SJSA1 (cell line): ENCODE results near the gene DNMT1. TPM values are rescaled to one million over a fixed set of nuclear protein-coding genes. Genes with fewer than 3 reads are reported as not detected.

Experiments used
- DNase-seq, 2 experiments: peaks; one replicate each; pipeline ENCODE4 v3.0.0-alpha.2; 2015 to 2020; ENCODE audit warnings: low spot score in 2 of 2, low read depth in 1 of 2
- H3K27ac ChIP-seq: fragments of 250-450 bp; sonication (Bioruptor Pico); 2 replicates; pipeline ENCODE4 v1.5.1; 2020; ENCODE audit warnings: mild to moderate bottlenecking, moderate library complexity
- H3K27me3 ChIP-seq: fragments of 250-450 bp; sonication (Bioruptor Pico); replicated peaks from 2 replicates; pipeline ENCODE4 v1.5.1; 2020; ENCODE audit warnings: mild to moderate bottlenecking, moderate library complexity
- H3K36me3 ChIP-seq: fragments of 250-450 bp; sonication (Bioruptor Pico); 2 replicates; pipeline ENCODE4 v1.5.1; 2020; ENCODE audit warnings: mild to moderate bottlenecking
- H3K4me1 ChIP-seq: fragments of 250-450 bp; sonication (Bioruptor Pico); replicated peaks from 2 replicates; pipeline ENCODE4 v1.6.1; 2021; ENCODE audit warnings: mild to moderate bottlenecking
- H3K4me3 ChIP-seq: fragments of 250-450 bp; sonication (Bioruptor Pico); 2 replicates; pipeline ENCODE4 v1.5.1; 2020; ENCODE audit warnings: mild to moderate bottlenecking
- H3K9me3 ChIP-seq: fragments of 250-450 bp; sonication (Bioruptor Pico); replicated peaks from 2 replicates; pipeline ENCODE4 v1.5.1; 2020; ENCODE audit warnings: mild to moderate bottlenecking
- total RNA-seq: library from RNA; depleted of rRNA; stranded (reverse); fragments of >200 nt; shearing (Covaris generic); gene quantifications from 2 replicates; pipeline ENCODE4 v1.2.3, GENCODE V29; 2014

Gene DNMT1
- total RNA-seq, 1 experiment from 2014 or later, result 170 TPM

GRCh38 chr19:10227026-10227971 lies 32.5 kb upstream of the DNMT1 start:
- Histone ChIP-seq H3K9me3 (no peaks in the 10 kb centered on the region), H3K27ac (no peak overlapping the region), H3K4me3 (no peak overlapping the region), H3K27me3 (no peaks in the 10 kb centered on the region), H3K36me3 (peaks cover 2% of the 10 kb centered on the region; the same call in 1 of the 2 replicates), H3K4me1 (peaks cover 22% of the 10 kb centered on the region)
- DNase-seq, result no peak

GRCh38 chr19:10226376-10227025 lies 31.7 kb upstream of the DNMT1 start:
- H3K4me3 ChIP-seq, result no peak overlapping the region
- no peaks in the 10 kb centered on the region for H3K9me3 ChIP-seq
- H3K27me3 ChIP-seq, result no peaks in the 10 kb centered on the region
- H3K36me3 ChIP-seq, result peaks cover 2% of the 10 kb centered on the region; the same call in 1 of the 2 replicates
- H3K27ac ChIP-seq, result no peak overlapping the region
- H3K4me1 ChIP-seq, result peaks cover 21% of the 10 kb centered on the region
- DNase-seq, result peak in 1 of 2 experiments; percentile 47

GRCh38 chr19:10226021-10226375 lies 31.2 kb upstream of the DNMT1 start:
- Histone ChIP-seq H3K4me1 (peaks cover 19% of the 10 kb centered on the region), H3K36me3 (peaks cover 2% of the 10 kb centered on the region; the same call in 1 of the 2 replicates), H3K4me3 (no peak overlapping the region), H3K27ac (no peak overlapping the region), H3K27me3 (no peaks in the 10 kb centered on the region), H3K9me3 (no peaks in the 10 kb centered on the region)
- no peak for DNase-seq

DNA sequence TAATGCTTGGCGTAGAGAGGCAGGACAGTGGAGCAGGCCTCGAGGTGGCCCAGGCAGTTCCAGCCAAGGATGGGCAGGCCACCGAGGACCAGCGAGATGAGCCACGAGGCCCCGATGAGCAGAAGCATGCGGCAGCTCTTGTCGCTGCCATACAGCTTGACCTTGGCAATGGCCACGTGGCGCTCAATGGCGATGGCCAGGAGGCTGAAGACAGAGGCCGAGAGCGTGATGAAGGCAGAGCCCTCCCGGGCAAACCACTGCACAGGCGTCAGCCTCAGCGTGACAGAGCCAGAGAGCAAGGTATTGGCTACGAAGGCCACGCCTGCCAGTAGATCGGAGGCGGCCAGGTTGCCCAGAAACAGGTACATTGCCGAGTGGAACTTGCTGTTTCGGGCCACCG lies 29.6 kb upstream of the DNMT1 start:
- Histone ChIP-seq H3K4me1 (peaks cover 22% of the 10 kb centered on the region), H3K4me3 (no peak overlapping the region), H3K27me3 (no peaks in the 10 kb centered on the region), H3K27ac (no peak overlapping the region), H3K9me3 (no peaks in the 10 kb centered on the region), H3K36me3 (peaks cover 2% of the 10 kb centered on the region; the same call in 1 of the 2 replicates)
- no peak for DNase-seq

- peaks cover 2% of the 10 kb centered on the region; the same call in 1 of the 2 replicates for H3K36me3 ChIP-seq
- H3K4me1 ChIP-seq, result peaks cover 22% of the 10 kb centered on the region
- DNase-seq, result no peak
- no peaks in the 10 kb centered on the region for H3K9me3 ChIP-seq
- H3K27me3 ChIP-seq, result no peaks in the 10 kb centered on the region
- no peak overlapping the region for H3K4me3 ChIP-seq
- H3K27ac ChIP-seq, result no peak overlapping the region
These were observed 28.9 kb upstream of the DNMT1 start for GRCh38 chr19:10223488-10224213.

GRCh38 chr19:10222201-10222890 lies 27.6 kb upstream of the DNMT1 start:
- peaks cover 2% of the 10 kb centered on the region; the same call in 1 of the 2 replicates for H3K36me3 ChIP-seq
- no peak for DNase-seq
- H3K9me3 ChIP-seq, result no peaks in the 10 kb centered on the region
- H3K4me1 ChIP-seq, result peaks cover 21% of the 10 kb centered on the region
- H3K4me3 ChIP-seq, result no peak overlapping the region
- H3K27me3 ChIP-seq, result no peaks in the 10 kb centered on the region
- no peak overlapping the region for H3K27ac ChIP-seq

DNA sequence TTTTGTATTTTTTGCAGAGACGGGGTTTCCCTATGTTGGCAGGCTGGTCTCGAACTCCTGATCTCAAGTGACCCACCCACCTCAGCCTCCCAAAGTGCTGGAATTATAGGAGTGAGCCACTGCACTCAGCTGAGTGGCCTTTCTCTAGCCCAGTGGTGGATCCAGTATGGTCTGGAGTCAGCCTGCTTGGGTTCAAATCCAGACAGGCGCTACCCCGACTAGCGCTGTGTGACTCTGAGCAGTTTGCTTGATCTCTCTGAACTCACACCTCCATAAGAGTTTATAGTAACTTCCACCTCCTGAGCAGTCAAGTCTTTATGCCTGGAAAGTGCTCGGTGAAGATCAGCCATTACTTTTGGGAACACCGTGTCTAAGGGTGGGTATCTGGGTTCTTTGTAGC lies 25.9 kb upstream of the DNMT1 start:
- no peaks in the 10 kb centered on the region for H3K9me3 ChIP-seq
- no peak overlapping the region for H3K4me3 ChIP-seq
- DNase-seq, result no peak
- peaks cover 11% of the 10 kb centered on the region for H3K4me1 ChIP-seq
- peaks cover 2% of the 10 kb centered on the region; the same call in 1 of the 2 replicates for H3K36me3 ChIP-seq
- H3K27me3 ChIP-seq, result no peaks in the 10 kb centered on the region
- H3K27ac ChIP-seq, result no peak overlapping the region

DNA sequence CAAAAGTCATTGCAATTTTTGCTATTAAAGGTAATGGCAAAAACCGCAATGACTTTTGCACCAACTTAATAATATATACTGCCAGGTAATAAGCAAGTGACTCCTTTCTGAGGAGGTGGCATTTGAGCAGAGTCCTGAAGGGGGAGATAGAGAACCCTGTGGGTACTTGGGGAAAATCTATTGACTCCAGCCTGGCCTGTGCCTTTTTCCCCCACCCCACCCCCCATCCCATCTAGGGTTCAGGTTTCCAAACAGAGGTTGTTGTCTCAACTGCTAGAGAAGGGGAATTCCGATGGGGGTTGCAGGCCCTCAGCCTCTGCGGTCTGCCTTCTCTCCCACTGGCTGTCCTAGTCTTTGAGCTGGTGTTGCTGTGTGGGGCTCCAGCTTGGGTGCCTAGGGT lies 24.9 kb upstream of the DNMT1 start:
- no peaks in the 10 kb centered on the region for H3K27me3 ChIP-seq
- H3K36me3 ChIP-seq, result peaks cover 2% of the 10 kb centered on the region; the same call in 1 of the 2 replicates
- no peak overlapping the region for H3K4me3 ChIP-seq
- peak; percentile 59 to 69 for DNase-seq
- no peak overlapping the region for H3K27ac ChIP-seq
- peaks cover 11% of the 10 kb centered on the region for H3K4me1 ChIP-seq
- no peaks in the 10 kb centered on the region for H3K9me3 ChIP-seq

DNA sequence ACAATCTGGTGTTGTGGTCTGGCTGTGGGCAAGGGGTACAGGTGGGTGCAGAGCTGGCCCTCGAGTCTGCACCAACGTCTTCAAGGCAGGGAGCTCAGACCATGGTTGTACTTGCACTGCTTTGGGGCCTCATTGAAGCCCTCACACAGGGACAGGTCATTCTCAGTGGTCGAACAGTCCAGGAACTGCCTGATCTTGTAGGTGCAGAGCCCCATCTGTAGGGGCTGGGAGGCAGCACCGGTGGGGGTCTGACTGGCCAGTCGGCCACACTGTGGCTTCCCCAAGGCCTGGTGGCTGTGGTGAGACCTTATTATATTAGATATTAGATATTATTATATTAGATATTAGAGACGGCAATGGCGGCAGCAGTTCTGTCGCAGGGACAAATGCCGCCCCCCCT lies 22.3 kb upstream of the DNMT1 start:
- H3K9me3 ChIP-seq, result no peaks in the 10 kb centered on the region
- no peak overlapping the region for H3K27ac ChIP-seq
- no peaks in the 10 kb centered on the region for H3K27me3 ChIP-seq
- H3K4me1 ChIP-seq, result peaks cover 11% of the 10 kb centered on the region
- no peak for DNase-seq
- H3K36me3 ChIP-seq, result no peaks in the 10 kb centered on the region
- H3K4me3 ChIP-seq, result no peak overlapping the region

- Histone ChIP-seq H3K36me3 (no peaks in the 10 kb centered on the region), H3K27ac (no peak overlapping the region), H3K4me3 (no peak overlapping the region), H3K27me3 (no peaks in the 10 kb centered on the region), H3K9me3 (no peaks in the 10 kb centered on the region), H3K4me1 (peaks cover 4% of the 10 kb centered on the region)
- DNase-seq, result no peak
These were observed 20.0 kb upstream of the DNMT1 start for GRCh38 chr19:10214784-10215183.

DNA sequence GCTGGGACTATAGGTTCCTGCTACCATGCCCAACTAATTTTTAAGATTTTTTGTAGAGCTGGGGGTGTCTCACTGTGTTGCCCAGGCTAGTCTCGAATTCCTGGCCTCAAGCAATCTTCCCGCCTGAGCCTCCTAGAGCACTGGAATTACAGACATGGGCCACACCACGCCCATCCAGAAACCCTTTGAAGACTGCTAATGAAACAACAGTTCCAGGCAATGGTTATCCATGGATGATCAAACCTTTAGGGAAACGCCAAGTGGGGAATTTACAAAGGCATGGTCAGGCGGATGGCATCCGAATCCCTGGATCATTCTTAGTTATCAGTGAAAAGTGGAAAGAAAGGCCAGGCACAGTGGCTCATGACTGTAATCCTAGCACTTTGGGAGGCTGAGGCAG lies 16.9 kb upstream of the DNMT1 start:
- no peaks in the 10 kb centered on the region for H3K27me3 ChIP-seq
- H3K27ac ChIP-seq, result no peak overlapping the region
- no peak for DNase-seq
- peaks cover 7% of the 10 kb centered on the region; the same call in 1 of the 2 replicates for H3K4me1 ChIP-seq
- H3K4me3 ChIP-seq, result no peak overlapping the region
- no peaks in the 10 kb centered on the region; the same call in 1 of the 2 replicates for H3K9me3 ChIP-seq
- H3K36me3 ChIP-seq, result no peaks in the 10 kb centered on the region

GRCh38 chr19:10211061-10211460 lies 16.3 kb upstream of the DNMT1 start:
- Histone ChIP-seq H3K27me3 (no peaks in the 10 kb centered on the region), H3K36me3 (no peaks in the 10 kb centered on the region), H3K27ac (no peak overlapping the region), H3K9me3 (no peaks in the 10 kb centered on the region; the same call in 1 of the 2 replicates), H3K4me1 (peaks cover 13% of the 10 kb centered on the region), H3K4me3 (no peak overlapping the region)
- DNase-seq, result no peak

DNA sequence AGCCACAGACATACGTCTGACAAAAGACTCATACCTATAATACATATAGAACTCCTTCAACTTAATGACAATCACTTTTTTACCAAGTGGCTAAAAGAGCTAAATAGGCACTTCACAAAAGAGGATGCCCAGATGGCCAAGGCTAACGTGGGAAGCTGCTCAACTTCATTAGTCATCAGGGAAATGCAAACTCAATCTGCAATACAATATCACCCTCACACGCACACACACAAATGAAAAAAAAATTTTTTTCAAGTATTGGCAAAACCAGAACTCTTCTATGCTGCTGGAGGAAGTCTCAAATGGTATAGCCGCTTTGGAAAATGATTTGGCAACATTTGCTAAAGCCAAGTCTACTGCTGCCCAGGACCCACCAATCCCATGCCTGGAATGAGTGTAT lies 14.6 kb upstream of the DNMT1 start:
- DNase-seq, result no peak
- no peak overlapping the region for H3K4me3 ChIP-seq
- H3K27me3 ChIP-seq, result no peaks in the 10 kb centered on the region
- H3K27ac ChIP-seq, result no peak overlapping the region
- H3K4me1 ChIP-seq, result peaks cover 15% of the 10 kb centered on the region
- H3K9me3 ChIP-seq, result no peaks in the 10 kb centered on the region; the same call in 1 of the 2 replicates
- H3K36me3 ChIP-seq, result no peaks in the 10 kb centered on the region
